HG02798 (cell line): ENCODE measurements around the gene NARF.
A peak's percentile ranks its signal among the peaks of the same experiment; 100 is the strongest.
"Not testable (repeated sequence)": the region's sequence is repeated elsewhere in the genome, so short reads cannot be mapped to it uniquely, and the experiment has no call there.

Source experiments
- ATAC-seq: cut with Tn5 transposase; IDR thresholded peaks from one replicate; pipeline ENCODE4 v1.9.1; 2021; ENCODE audit warnings: mild to moderate bottlenecking; ENCODE audit not compliant: unreplicated experiment, poor library complexity

Gene NARF

DNA sequence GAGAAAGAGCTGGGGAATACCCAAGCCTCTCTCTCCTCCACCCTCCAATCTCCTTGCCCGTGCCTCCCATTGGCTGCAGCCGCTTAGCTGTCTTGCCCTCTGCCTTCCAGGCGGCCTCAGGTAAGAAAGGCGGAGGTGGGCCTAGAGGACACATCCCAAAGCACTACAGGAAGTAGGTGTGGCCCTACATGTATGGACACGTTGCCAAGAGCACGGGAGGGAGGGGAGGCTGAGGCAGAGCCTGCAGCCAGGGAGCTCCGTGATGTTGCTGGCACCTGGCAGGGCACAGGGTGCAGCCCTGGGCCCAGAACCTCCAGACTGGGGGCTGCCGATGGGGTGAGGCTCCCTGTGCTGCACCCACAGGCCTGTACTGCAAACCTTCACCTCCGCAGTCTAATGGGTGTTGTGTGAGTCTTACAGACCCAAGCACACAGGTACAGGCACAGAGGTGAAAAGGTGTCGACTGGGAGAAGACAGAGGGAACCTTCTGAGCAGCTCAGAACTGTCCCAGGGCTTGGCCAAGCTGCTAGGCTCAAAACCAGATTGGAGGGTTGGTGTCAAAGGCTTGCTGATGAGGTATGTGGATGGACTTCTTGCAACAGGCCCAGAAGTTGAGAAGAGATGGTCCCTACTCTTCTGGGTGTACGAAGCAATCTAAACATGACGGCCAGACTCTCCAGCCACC, 37.4 kb downstream of the NARF start:
- no peak for ATAC-seq

DNA sequence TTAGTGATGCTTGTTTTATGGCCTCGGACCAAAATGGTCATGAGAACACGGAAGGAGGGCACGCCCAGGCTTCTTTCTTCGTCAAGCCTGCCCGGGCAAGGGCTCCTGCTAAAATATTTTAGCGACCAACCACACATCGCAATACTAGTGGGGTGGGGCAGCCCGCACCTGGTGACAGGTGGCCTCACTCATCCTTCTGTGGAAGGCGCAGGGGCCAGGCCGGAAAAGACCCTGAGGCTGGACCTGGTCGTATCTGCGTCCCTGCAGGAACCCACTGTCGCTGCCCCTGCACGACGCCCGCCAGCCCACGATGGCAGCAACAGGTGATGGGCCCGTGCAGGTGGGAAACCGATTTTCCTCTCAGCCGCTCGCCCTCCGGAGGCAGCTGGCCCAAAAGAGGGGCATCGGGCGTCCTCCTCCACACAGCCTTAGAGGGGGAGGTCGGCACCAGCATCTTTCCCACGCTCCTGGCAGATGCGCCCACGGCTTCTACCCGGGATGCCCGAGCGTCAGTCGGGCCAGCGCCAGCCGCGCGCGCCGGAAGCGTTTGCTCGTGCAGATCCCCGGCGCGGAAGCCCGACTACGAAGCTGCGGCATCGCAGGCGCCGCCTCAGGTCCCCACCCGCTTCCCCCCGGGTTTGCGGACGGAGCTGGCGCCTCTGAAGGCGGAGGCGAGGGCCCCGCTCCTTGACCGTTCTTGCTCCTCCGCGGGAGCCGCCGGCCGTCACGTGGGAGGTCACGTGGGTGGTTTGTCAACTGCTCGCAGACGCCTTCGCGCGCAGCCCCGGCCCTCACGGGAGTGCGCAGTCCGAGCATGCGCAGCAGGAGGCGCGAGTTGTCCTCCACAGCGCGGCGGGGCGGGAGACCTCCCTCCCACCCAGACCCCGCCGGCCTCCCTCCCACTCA, 38.2 kb downstream of the NARF start:
- peak; percentile 72 for ATAC-seq

DNA sequence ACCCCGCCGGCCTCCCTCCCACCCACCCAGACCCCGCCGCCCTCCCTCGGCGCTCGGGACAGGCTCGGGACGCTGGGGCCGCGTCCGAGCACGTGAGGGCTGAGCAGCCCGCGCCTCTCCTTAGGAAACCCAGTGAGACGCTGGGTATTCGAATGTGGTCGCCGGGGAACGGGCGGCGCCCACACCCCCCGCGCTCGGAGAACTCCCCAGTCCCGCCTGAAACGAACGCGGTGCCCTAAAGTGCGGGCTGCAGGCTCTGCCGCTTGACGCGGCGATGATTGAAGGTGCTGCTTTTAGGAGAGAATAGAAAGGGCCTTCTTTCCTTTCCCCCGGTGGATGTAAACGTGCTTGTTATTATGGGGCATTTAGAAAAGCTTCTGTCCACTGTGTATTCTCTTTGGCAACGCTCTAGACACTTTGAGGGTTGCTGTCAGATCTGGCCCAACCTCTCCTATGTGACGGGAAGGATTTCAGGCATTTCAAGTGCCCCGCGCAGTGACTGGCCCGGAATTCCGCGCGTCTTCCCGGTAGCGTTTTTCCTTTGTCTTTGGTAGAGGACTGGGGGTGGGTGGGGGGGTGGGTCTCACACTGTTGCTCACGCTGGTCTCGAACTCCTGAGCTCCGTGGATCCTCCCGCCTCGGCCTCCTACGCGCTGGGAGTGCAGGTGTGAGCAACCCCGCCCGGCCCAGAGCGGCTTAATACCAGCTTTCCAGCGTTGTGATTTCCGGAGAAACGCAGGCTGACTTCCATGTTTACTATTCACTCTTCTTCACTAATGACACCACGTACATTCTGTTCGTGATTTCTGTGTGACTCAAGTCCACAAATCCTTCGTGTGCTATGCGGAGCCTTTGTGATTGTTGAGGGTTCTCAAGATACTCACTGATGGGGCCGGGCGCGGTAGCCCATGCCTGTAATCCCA, 39.2 kb downstream of the NARF start:
- ATAC-seq, result peak; percentile 4

DNA sequence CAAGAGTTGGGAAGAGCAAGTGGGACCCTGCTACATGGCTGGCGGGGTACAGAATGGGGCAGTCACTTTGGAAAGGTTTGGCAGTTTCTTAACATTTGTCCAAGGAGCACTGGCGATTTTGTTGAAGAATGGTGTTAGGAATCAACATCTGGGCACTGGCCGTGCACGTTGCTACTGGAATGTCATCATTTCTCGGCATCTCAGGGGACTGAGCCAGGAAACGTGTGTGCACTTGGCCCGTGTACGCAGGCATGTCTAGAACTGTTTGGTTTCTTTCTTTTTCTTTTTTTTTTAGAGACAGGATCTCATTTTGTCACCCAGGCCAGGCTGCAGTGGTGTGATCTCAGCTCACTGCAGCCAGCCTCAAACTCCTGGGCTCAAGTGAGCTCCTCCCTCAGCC, 43.7 kb downstream of the NARF start:
- no peak for ATAC-seq

DNA sequence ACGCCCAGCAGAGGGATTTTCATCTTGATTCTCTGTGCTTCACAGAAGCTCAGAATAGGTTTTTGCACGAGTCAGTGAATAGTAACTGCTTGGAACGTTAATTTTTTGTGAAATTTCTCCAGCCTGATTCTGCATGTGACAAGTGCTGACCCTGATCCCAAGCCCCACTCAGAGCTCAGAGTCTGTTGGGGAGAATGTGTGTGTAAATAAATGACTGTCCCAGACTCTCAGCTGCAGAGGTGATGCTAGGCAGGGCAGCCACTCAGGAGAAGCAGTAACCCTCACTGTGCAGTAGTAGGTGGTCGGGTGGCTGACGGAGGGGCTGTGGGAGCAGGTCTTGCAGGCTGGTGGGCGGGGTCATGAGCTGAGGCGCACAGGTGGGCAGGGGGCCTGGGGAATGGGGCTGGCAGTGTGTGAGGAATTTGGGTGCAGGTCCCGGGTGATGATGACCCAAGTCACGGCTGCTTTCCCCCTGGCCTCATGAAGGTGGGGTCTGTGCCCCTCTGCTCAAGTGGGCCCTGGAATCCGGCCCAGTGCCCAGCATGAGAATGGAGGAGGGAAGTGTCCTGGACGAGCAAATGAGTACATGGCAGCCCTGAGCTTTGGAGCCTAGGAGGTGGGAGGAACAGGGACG, 44.7 kb downstream of the NARF start:
- no peak for ATAC-seq

DNA sequence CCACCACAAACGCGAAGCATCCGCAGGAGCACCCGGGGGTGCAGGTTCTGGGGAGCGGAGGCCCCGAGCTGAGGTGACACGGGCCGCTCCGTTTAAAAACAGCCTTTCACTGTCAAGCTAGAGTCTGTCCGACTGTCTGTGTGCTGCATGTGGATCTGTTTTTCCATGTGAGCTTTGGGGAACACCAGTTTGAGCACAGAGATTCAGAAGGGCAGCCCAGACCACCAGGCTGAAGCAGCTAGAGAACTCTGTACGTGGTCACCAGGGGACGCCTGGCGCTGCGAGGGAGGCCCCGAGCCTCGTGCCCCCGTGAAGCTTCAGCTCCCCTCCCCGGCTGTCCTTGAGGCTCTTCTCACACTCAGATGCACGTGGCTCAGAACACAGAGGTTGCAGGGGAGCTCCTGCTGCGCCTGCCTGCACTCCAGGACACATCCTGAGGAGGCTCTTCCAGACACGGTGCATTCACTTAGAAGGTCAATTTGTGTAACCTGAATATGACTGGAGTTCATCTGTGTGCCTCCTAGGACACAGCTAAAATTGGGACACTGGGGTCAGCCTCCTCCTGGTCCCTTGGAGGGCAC, 45.3 kb downstream of the NARF start:
- no peak for ATAC-seq

DNA sequence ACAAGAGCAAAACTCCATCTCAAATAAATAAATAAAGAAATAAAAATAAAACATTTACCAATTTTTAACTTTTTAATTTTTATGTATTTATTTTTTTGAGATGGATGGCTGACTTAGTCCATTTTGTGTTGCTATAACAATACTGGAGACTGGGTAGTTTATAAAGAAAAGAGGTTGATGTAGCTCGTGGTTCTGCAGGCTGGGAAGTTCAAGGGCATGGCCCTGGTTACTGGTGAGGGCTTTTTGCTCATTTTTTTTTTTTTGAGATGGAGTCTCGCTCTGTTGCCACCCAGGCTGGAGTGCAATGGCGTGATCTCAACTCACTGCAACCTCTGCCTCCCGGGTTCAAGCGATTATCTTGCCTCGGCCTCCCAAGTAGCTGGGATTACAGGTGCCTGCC, 46.8 kb downstream of the NARF start:
- no peak for ATAC-seq

DNA sequence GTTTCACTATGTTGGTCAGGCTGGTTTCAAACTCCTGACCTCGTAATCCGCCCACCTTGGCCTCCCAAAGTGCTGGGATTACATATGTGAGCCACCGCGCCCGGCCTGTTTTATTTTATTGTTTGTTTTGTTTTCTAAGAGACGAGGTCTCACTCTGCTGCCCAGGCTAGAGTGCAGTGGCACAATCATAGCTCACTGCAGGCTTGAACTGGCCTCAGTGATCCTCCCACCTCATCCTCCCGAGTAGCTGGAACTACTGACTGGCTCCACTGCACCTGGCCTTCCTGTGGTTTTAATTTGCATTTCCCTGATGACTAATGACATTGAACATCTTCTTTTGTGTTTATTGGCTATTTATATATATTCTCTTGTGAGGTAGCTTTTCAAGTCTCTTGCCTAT, 47.9 kb downstream of the NARF start:
- peak; percentile 94 for ATAC-seq

DNA sequence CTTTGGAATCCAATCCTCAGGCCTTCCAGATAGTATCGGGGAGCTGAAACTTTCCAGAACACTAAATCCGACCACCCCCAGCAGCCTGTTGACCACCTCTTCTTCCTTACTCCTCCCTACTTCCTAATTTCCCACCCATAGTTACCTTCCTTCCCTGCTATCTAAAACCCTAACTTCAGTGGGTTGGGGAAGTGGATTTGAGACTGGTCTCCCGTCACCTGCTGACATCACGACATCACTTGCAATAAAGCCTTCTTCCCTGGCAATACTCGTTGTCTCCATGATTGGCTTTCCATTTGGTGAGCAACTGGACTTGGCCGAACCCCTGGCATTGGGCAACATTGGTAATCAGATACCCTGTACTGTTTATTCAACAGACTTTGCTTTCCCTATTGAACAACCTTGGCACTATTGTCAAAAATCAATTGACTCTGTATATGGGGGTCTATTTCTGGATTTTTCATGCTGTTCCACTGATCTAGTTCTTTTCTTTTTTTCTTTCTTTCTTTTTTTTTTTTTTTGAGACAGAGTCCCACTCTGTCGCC, 49.2 kb downstream of the NARF start:
- ATAC-seq, result no peak

DNA sequence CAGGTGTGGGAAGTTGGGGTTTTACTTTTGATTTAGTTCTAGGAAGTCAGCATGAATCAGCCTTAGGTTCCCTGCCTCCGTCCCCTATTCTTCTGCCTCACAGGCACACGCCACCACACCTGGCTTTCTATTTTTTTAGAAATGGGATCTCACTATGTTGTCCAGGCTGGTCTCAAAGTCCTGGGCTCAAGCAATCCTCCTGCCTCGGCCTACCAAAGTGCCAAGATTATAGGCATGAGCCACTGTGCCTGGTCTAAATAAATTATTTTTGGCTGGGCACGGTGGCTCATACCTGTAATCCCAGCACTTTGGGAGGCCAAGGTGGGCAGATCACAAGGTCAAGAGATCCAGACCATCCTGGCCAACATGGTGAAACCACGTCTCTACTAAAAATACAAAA, 53.1 kb downstream of the NARF start:
- not testable (repeated sequence) for ATAC-seq

DNA sequence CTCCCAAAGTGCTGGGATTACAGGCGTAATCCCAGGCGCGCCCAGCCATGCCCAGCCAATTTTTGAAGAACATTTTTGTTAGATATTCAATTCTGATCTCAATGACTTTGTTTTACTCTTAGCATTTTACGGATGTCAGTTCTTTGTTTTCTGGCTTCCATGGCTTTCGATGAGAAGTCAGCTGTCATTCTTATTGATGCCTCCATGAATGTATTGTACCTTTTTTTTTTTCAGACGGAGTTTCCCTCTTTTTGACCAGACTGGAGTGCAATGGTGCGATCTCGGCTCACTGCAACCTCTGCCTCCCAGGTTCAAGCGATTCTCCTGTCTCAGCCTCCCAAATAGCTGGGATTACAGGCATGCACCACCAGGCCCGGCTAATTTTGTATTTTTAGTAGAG, 55.3 kb downstream of the NARF start:
- not testable (repeated sequence) for ATAC-seq

DNA sequence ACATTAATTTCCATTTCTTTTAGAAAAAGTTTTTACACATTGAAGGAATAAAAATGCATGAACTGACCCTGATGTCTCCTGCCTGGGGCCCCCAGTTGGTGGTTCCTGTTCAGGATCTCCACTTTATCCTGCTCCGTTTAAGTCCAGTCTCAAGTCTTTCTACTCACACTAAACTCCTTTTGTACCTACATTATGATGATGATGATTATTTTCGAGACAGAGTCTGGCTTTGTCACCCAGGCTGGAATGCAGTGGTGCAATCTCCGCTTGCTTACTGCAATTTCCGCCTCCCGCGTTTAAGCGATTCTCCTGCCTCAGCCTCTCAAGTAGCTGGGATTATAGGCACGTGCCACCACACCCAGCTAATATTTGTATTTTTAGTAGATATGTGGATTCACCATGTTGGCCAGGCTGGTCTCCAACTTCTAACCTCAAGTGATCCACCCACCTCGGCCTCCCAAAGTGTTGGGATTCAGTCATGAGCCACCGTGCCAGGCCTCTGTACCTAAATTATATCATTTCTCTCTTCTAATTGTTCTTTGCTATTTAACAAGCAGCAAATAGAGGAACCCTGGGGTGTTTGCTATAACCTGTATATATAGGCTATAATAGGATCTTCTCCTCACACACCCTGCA, 58.8 kb downstream of the NARF start:
- ATAC-seq, result no peak

DNA sequence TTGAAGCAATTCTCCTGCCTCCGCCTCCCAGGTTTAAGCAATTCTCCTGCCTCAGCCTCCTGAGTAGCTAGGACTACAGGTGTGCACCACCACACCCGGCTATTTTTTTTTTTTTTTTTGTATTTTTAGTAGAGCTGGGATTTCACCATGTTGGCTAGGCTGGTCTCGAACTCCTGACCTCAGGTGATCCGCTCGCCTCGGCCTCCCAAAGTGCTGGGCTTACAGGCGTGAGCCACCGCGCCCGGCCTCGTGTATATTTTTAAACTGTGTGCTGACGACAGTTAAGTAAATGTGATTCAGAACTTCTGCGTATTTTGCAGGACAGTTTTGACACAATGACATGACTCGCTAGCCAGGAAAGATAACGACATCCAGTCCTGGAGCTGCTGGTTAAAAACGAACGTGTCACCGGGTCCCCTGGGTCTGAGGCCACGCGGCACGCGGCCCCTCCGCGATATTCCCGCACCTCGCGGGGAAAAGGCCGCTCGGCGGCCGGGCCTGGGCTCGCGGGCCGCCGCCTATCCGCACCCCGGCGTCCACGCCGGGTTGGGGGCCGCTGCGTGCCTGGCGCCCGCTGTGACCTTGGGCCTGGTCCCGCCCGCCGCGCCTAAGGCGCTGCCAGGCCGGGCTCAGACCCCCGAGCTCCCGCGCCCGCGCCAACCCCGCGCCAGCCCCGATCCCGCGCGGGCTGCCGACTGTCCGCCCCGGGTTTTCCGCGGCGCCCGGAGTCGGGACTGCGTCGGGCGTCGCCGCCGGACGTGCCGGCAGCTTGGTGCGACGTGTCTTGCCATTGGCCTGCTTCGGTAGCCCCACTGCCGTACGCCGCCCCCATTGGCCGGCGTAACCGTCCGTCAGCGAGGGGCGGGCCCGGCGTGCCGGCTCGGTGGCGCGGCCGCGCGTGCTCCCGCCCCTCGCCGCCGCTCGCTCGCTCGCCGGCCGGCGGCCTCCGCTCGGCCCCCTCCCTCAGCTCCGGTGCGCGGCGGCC, 60.6 kb downstream of the NARF start, which contains the start of gene FOXK2:
Gene FOXK2 (plus strand): TSS at position 907 of the 985 bp plus-strand sequence. CDS start 157 bp downstream, outside the sequence.
- ATAC-seq, result peak; percentile 97

DNA sequence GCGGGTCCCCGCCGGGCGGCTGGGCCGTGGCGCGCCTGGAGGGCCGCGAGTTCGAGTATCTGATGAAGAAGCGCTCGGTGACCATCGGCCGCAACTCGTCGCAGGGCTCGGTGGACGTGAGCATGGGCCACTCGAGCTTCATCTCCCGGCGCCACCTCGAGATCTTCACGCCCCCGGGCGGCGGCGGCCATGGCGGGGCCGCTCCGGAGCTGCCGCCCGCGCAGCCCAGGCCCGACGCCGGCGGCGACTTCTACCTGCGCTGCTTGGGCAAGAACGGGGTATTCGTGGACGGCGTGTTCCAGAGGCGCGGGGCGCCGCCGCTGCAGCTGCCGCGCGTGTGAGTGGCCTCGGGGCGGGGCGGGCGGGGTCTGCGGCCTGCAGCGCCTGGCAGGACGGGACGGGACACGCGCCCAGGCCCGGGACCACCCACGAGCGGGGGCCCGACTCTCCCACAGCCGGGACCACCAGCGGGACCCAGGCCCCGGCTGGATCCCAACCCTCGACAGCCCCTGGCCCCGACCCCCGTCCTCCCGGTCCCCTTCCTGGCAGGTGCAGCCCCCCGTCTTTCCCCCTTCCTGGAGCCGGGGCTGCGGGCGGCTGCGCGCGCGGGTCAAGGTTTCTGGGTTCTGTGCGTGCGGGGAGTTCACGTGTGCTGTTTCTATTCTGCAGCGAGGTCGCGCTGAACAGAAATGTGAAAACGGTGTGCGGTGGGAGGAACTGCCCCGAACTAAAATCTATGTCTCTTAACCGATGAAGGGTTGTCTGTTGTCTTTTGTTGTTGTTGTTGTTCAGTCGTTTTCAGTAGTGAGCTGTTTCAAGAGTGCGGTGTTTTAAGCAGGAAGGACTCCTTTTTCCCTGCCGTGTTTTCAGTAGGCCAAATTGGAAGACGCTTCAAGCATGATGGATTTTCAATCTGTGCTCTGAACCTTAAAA, 61.7 kb downstream of the NARF start:
- peak; percentile 5 for ATAC-seq

DNA sequence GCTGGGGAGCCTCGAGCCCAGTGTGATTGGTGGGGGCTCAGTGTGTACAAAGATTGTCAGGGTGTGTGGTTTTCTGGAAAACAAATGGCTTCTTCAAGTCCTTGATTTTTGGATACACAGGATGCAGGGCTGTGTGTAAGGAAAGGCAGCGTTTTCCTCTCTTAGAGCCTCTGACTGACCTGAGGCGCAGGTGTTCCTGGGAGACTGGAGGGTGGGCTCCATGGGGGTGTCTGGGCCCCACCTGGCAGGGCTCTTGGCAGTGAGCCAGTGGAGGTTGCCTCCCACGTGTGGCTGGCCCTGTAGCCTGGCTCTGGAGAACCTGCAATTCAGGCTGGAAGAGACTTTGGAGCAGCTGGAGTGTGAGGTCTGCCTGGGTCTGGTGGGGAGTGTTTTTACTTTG, 66.0 kb downstream of the NARF start:
- ATAC-seq, result no peak

DNA sequence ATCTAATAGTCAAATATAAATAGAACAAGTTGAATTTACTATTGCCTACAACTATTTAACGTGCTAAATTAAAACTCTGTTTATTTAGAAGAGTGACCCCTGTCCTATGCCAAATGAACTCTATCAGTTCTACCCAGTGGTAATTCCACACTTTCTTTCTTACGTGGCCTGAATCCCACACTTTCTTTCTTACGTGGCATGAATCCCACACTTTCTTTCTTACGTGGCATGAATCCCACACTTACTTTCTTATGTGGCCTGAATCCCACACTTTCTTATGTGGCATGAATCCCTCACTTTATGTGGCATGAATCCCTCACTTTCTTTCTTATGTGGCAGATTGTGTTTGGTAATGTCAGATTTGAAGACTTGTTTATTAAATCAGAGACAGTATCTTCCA, 67.2 kb downstream of the NARF start:
- ATAC-seq, result no peak

DNA sequence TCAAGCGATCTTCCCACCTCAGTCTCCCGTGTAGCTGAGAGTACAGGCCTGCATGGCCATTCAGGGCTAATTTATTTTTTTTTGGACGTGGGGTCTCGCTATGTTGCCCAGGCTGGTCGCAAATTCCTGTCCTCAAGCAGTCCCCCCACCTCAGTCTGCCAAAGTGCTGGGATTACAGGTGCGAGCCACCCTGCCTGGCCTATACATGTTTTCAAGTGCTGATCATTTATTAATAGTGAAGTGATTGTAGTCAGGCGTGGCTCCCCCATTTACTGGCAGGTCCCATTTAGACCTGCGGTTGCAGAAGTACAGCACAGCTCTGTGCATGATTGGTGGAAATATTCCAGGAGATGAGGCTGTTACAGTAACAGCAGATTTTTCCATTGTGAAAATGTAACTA, 69.4 kb downstream of the NARF start:
- ATAC-seq, result no peak
